Neural cell (in vitro differentiated cells): ENCODE measurements around the gene CPSF3. TPM values are rescaled to one million over a fixed set of nuclear protein-coding genes. Genes with fewer than 3 reads are reported as not detected.

Experiments
- H2AFZ ChIP-seq: fragments of 200-600, 300-800 bp; sonication (generic), shearing (Covaris generic); 2 replicates; pipeline ENCODE4 v1.6.0; 2014; ENCODE audit warnings: low read depth, mild to moderate bottlenecking, antibody characterized with exemption, low read length, moderate library complexity
- H3F3A ChIP-seq: fragments of 200-600 bp; shearing (Covaris generic); 2 replicates; pipeline ENCODE4 v1.6.1; 2016; ENCODE audit warnings: mild to moderate bottlenecking, moderate library complexity, mixed read lengths, antibody characterized with exemption, low read length; ENCODE audit not compliant: insufficient read depth, poor library complexity, severe bottlenecking
- H3K27ac ChIP-seq: fragments of 200-600, 300-800 bp; sonication (generic), shearing (Covaris generic); 2 replicates; pipeline ENCODE4 v1.5.1; 2014; ENCODE audit warnings: mild to moderate bottlenecking, low read length, moderate library complexity
- H3K27me3 ChIP-seq: fragments of 300-800, 200-600 bp; sonication (generic), shearing (Covaris generic); 2 replicates; pipeline ENCODE4 v1.6.0; 2014; ENCODE audit warnings: mild to moderate bottlenecking, low read depth, low read length, moderate library complexity; ENCODE audit not compliant: insufficient read depth
- H3K36me3 ChIP-seq: fragments of 300-800, 200-600 bp; sonication (generic), shearing (Covaris generic); 2 replicates; pipeline ENCODE4 v1.5.1; 2014; ENCODE audit warnings: mild to moderate bottlenecking, antibody characterized with exemption, low read length, moderate library complexity; ENCODE audit not compliant: insufficient read depth
- H3K4me2 ChIP-seq: fragments of 300-800, 200-600 bp; sonication (generic), shearing (Covaris generic); 2 replicates; pipeline ENCODE4 v1.6.0; 2014; ENCODE audit warnings: mild to moderate bottlenecking, low read length
- H3K4me3 ChIP-seq: fragments of 300-800, 200-600 bp; sonication (generic), shearing (Covaris generic); 2 replicates; pipeline ENCODE4 v1.5.1; 2014; ENCODE audit warnings: mild to moderate bottlenecking, low read length, moderate library complexity
- H3K79me2 ChIP-seq: fragments of 200-600 bp; shearing (Covaris generic); replicated peaks from 2 replicates; pipeline ENCODE4 v1.6.0; 2014; ENCODE audit warnings: mild to moderate bottlenecking, low read length, moderate library complexity; ENCODE audit not compliant: insufficient read depth
- H3K9ac ChIP-seq: fragments of 300-800, 200-600 bp; sonication (generic), shearing (Covaris generic); 2 replicates; pipeline ENCODE4 v1.6.1; 2016; ENCODE audit warnings: mild to moderate bottlenecking, low read length, mixed read lengths
- H3K9me2 ChIP-seq: fragments of 200-600 bp; shearing (Covaris generic); 2 replicates; pipeline ENCODE4 v1.6.1; 2016; ENCODE audit warnings: mild to moderate bottlenecking, low read length, mixed read lengths; ENCODE audit not compliant: insufficient read depth
- H3K9me3 ChIP-seq: fragments of 200-600, 300-800 bp; sonication (generic), shearing (Covaris generic); 2 replicates; pipeline ENCODE4 v1.6.1; 2016; ENCODE audit warnings: mild to moderate bottlenecking, mixed run types, low read length, moderate library complexity, mixed read lengths
- H4K20me1 ChIP-seq: fragments of 200-600 bp; shearing (Covaris generic); 2 replicates; pipeline ENCODE4 v1.6.1; 2016; ENCODE audit warnings: mild to moderate bottlenecking, mixed run types; ENCODE audit not compliant: insufficient read depth
- CTCF ChIP-seq: fragments of 450-650 bp; IDR thresholded peaks from 2 replicates; pipeline ENCODE4 v1.5.1; 2014; ENCODE audit warnings: antibody characterized with exemption, mild to moderate bottlenecking, moderate library complexity; ENCODE audit not compliant: poor library complexity, severe bottlenecking
- EP300 ChIP-seq: fragments of 450-650 bp; conservative IDR thresholded peaks from 2 replicates; pipeline ENCODE4 v1.6.1; 2014; ENCODE audit warnings: antibody characterized with exemption, mild to moderate bottlenecking, moderate library complexity; ENCODE audit not compliant: poor library complexity, severe bottlenecking
- EZH2 ChIP-seq: fragments of 200-600, 300-800 bp; shearing (Covaris generic), sonication (generic); IDR thresholded peaks from 2 replicates; pipeline ENCODE4 v1.6.1; 2014; ENCODE audit warnings: antibody characterized with exemption, low read length, borderline replicate concordance, mild to moderate bottlenecking; ENCODE audit not compliant: insufficient read depth, poor library complexity, severe bottlenecking
- MXI1 ChIP-seq: fragments of 450-650 bp; conservative IDR thresholded peaks from 2 replicates; pipeline ENCODE4 v1.6.1; 2014; ENCODE audit warnings: antibody characterized with exemption, mild to moderate bottlenecking; ENCODE audit not compliant: poor library complexity, severe bottlenecking
- POLR2AphosphoS5 ChIP-seq: IDR thresholded peaks from 2 replicates; pipeline ENCODE4 v1.6.1; 2012
- RAD21 ChIP-seq: fragments of 450-650 bp; conservative IDR thresholded peaks from 2 replicates; pipeline ENCODE4 v1.6.1; 2014; ENCODE audit warnings: antibody characterized with exemption, mild to moderate bottlenecking, moderate library complexity
- REST ChIP-seq: IDR thresholded peaks from 2 replicates; pipeline ENCODE4 v1.6.1; 2012; ENCODE audit warnings: borderline replicate concordance
- SMC3 ChIP-seq: fragments of 450-650 bp; conservative IDR thresholded peaks from 2 replicates; pipeline ENCODE4 v1.6.1; 2014; ENCODE audit warnings: antibody characterized with exemption, mild to moderate bottlenecking, moderate library complexity; ENCODE audit not compliant: poor library complexity
- TAF1 ChIP-seq: IDR thresholded peaks from 2 replicates; pipeline ENCODE4 v1.6.1; 2012; ENCODE audit warnings: low read depth
- polyA plus RNA-seq: library from polyadenylated mRNA; depleted of rRNA; stranded (reverse); fragments of >200 nt; gene quantifications from 2 replicates; pipeline ENCODE4 v1.2.3, GENCODE V29; 2014

Gene CPSF3
- polyA plus RNA-seq, 1 donor from 2014 or later: 56.0 TPM

GRCh38 chr2:9388199-9388681 is 35.2 kb upstream of the CPSF3 start:
- Histone ChIP-seq H3K36me3 (no peaks in the 10 kb centered on the region), H3K27ac (no peak overlapping the region), H3K79me2 (no peaks in the 10 kb centered on the region), H2AFZ (no peak overlapping the region), H3K4me2 (no peak overlapping the region), H3K9ac (no peak overlapping the region), H3K4me3 (no peak overlapping the region), H3K9me3 (no peaks in the 10 kb centered on the region), H3K9me2 (no peaks in the 10 kb centered on the region), H4K20me1 (no peaks in the 10 kb centered on the region), H3K27me3 (no peaks in the 10 kb centered on the region), H3F3A (no peaks in the 10 kb centered on the region)
- TF ChIP-seq POLR2AphosphoS5 (no peak), REST (no peak), SMC3 (no peak), EP300 (no peak), CTCF (no peak), MXI1 (no peak), RAD21 (no peak), TAF1 (no peak), EZH2 (no peak)

- no peak overlapping the region for H3K27ac ChIP-seq
- no peak overlapping the region for H3K4me3 ChIP-seq
- no peak for TF ChIP-seq SMC3
- H3K79me2 ChIP-seq: no peaks in the 10 kb centered on the region
- no peaks in the 10 kb centered on the region for H4K20me1 ChIP-seq
- H3K9me3 ChIP-seq: no peaks in the 10 kb centered on the region
- H3F3A ChIP-seq: no peaks in the 10 kb centered on the region
- no peaks in the 10 kb centered on the region for H3K27me3 ChIP-seq
- no peak overlapping the region for H3K4me2 ChIP-seq
- H3K9ac ChIP-seq: no peak overlapping the region
- no peaks in the 10 kb centered on the region for H3K36me3 ChIP-seq
- H3K9me2 ChIP-seq: no peaks in the 10 kb centered on the region
- H2AFZ ChIP-seq: no peak overlapping the region
These were observed 34.2 kb upstream of the CPSF3 start for GRCh38 chr2:9388950-9389911.
